ENCODE measurements around the gene WNT5A.

Gene WNT5A

DNA sequence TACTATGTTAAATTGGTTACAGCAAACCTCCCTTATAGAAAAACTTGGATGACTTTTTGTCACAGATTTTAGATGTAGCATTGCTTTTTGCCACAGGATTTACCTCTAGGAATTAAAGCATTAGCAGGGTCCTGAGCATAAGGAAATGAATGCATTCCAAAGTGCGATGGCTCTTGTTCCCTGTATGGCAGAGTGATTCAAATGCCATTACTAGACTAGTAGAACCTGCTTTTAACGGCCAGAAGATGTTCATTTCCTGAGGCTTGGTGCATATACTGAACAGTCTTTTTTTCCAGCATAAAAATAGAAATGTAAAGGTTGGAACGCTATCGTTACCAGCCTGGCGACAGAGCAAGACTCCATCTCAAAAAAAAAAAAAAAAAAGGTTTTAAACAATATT lies 59.4 kb downstream of the WNT5A start:
- Mint-ChIP-seq H3K4me3 (no peak overlapping the region), H3K9me3 (peaks cover 4% of the 10 kb centered on the region), H3K27ac (no peak overlapping the region), H3K4me1 (ENCODE audit: low read depth) (no peaks in the 10 kb centered on the region), H3K36me3 (ENCODE audit: low read depth) (no peaks in the 10 kb centered on the region), H3K27me3 (ENCODE audit: low read depth) (no peaks in the 10 kb centered on the region)

DNA sequence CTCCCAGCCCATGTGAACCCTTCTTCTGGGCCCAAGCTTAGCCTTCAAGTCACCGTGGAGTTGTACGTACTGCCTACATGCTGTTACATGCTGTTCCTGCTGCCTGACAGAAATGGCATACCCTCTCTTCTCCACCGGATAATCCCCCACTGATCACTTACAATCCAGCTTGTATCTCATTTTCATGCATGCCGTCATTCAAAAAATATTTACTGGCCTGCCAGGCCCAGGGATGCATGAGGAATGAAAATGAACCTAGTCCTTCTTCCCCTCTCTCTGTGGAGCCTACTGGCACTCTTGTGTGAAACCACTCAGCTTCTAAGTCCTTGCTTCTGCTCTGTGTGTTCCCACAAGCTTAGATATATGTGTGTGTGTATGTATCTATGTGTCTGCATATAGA lies 60.6 kb downstream of the WNT5A start:
- H3K4me1 Mint-ChIP-seq (ENCODE audit: low read depth) = no peaks in the 10 kb centered on the region
- H3K27me3 Mint-ChIP-seq (ENCODE audit: low read depth) = no peaks in the 10 kb centered on the region
- H3K4me3 Mint-ChIP-seq = no peak overlapping the region
- H3K27ac Mint-ChIP-seq = no peak overlapping the region
- peaks cover 4% of the 10 kb centered on the region for H3K9me3 Mint-ChIP-seq
- no peaks in the 10 kb centered on the region for H3K36me3 Mint-ChIP-seq (ENCODE audit: low read depth)

DNA sequence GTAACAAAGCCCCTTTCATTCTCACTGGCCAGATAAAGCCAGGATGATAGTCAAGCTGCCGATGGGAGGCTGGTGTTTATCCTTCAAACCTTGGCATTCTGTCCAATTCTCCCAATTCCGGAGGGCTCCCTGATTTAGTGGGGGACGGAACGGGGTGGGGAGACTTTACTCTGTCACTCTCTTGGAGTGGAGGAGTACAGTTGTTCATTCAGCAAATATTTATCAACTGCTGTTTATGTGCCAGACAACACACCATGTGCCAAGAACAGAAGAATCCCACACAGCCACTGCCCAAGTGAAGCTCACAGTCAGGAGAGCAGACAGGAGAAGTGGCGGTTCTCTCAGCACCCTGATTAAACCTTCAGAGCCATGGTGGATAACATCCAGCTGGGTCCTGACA lies 63.3 kb downstream of the WNT5A start:
- no peak overlapping the region for H3K4me3 Mint-ChIP-seq
- no peaks in the 10 kb centered on the region for H3K27me3 Mint-ChIP-seq (ENCODE audit: low read depth)
- H3K36me3 Mint-ChIP-seq (ENCODE audit: low read depth) = no peaks in the 10 kb centered on the region
- no peaks in the 10 kb centered on the region for H3K4me1 Mint-ChIP-seq (ENCODE audit: low read depth)
- H3K27ac Mint-ChIP-seq = no peak overlapping the region
- H3K9me3 Mint-ChIP-seq = peaks cover 4% of the 10 kb centered on the region

DNA sequence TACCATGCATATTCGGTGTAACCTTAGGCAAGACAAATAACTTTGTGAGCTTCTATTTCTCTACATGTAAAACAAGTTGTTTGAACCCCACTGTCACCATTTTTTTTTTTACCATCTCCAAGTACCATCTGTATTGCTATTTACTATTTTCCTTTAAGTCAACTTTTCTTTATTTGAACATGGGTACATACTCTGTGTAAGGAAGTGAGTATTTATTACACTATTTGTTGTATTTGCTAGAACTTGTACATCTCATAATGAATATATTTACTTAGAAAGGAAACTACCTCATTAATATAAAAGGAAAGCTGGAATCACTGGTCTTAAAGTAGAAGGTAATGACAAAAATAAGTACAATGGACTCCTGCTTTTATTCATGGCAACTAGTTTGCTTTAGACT lies 69.9 kb downstream of the WNT5A start:
- H3K4me3 Mint-ChIP-seq = no peak overlapping the region
- H3K27ac Mint-ChIP-seq = no peak overlapping the region
- H3K27me3 Mint-ChIP-seq (ENCODE audit: low read depth) = no peaks in the 10 kb centered on the region
- peaks cover 4% of the 10 kb centered on the region for H3K9me3 Mint-ChIP-seq
- H3K36me3 Mint-ChIP-seq (ENCODE audit: low read depth) = no peaks in the 10 kb centered on the region
- H3K4me1 Mint-ChIP-seq (ENCODE audit: low read depth) = no peaks in the 10 kb centered on the region

DNA sequence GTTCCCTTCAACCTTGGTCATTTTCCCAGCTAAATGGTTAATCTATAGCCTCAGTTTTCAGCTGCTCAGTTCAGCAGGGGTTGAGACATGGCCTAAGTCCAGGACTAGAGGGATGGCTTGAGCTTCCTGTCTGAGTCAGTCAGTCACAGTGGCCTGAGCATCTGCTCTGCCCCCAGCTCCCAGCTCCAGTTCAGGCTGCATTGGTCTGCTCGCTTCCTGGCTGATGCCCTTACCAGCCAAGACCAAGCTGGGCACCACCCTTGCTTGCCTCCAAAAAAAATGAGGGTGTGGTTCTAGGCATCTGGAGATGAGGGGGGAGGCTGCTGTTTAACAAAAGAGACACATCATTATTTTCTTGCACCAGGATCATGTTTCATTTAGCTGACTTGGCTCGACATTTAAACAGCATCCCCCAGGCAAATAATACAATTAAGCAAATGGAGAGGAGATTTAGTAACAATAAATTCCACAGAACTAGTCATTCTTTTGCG lies 70.7 kb downstream of the WNT5A start:
- Mint-ChIP-seq H3K4me1 (ENCODE audit: low read depth) (no peaks in the 10 kb centered on the region), H3K9me3 (peaks cover 4% of the 10 kb centered on the region), H3K4me3 (no peak overlapping the region), H3K27me3 (ENCODE audit: low read depth) (no peaks in the 10 kb centered on the region), H3K27ac (no peak overlapping the region), H3K36me3 (ENCODE audit: low read depth) (no peaks in the 10 kb centered on the region)
